ES-I3 (cell line): ENCODE results near the gene DLG1.

ENCODE experiments used
- H3K36me3 ChIP-seq: 2 replicates; pipeline ENCODE4 v1.6.1; 2013; ENCODE audit warnings: mild to moderate bottlenecking, low read length, control low read depth, moderate library complexity; ENCODE audit not compliant: insufficient read depth
- H3K4me1 ChIP-seq: 2 replicates; pipeline ENCODE4 v1.6.1; 2013; ENCODE audit warnings: mild to moderate bottlenecking, control low read depth, low read length; ENCODE audit not compliant: insufficient read depth
- H3K9ac ChIP-seq: 2 replicates; pipeline ENCODE4 v1.6.1; 2013; ENCODE audit warnings: low read depth, mild to moderate bottlenecking, low read length, moderate library complexity
- H3K9me3 ChIP-seq: 2 replicates; pipeline ENCODE4 v1.6.1; 2013; ENCODE audit warnings: mild to moderate bottlenecking, low read length, moderate library complexity; ENCODE audit not compliant: control insufficient read depth, insufficient read depth

Gene DLG1

DNA sequence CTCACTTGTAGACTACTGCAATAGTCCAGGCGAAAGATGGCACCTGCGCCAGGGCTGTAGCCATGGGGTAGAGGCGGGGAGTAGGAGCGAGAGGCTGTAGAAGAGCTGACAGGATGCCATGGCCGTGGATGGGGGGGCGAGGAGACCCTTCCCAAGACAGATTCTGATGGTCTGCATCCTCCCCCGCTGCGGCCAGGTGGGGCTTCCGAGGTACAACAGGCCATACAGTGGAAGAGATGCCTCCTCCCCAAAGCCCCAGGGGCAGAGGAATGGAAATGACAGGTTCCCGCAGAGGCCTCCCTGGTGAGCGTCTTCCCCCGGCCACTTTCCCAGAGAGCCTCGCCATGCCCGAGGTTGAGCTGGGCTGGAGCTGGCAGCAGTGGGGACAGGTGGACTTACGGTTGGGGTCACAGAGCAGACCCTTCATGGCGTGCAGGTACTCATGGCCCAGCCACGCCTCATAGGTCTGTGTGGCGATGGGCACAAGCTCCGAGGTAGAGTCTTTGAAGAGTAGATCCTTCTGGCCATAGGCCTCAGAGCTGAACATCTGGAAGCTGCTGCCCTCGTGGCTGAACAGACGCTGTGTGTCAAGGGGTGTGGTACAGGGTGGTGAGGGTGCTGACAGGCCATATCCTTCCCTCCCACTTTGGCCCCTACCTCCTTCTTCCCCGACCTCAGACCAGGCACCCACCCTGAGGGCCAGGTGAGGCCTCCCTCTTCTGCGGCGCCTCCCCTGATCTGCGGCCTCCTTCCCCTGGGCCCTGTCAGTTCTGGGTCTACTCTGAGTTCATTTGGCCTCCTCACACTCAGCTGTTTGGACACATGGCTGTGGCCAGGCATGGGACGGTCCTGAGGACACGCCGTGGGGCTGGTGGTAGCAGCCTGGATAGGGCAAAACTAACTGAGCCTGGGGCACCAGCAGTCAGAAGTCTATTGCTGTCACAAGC, 282.3 kb downstream of the DLG1 start:
- H3K36me3 ChIP-seq, result no peaks in the 10 kb centered on the region
- no peak overlapping the region for H3K9ac ChIP-seq
- peaks cover 3% of the 10 kb centered on the region; the same call in 1 of the 2 replicates for H3K4me1 ChIP-seq
- H3K9me3 ChIP-seq, result no peaks in the 10 kb centered on the region

DNA sequence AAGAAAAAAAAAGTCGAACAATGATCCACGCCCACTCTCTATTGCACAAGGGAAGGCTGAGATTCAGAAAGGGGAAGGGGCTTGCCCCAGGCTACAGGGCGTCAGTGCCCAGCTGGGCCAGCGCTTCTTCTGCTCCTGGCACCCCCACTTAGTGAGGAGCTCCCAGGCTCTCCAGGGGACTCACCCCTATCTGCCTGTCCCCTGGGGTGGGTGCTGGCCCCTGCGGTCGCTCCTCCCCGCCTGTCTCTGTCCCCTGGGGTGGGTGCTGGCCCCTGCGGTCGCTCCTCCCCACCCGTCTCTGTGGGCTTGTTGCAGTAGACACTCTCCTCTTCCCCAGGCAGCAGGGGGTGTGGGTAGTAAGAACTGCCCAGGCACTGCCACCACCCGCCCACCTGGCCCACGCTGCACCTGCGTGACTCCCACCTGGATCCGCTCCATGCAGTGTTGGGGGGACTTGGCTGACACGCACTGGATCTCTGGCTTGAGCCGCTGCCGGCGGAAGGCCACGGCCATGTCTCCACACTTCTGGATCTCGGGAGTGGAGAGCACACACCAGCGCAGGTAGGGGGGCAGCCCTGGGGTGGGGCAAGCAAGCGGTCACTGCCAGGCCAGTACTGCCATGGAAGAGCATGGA, 283.4 kb downstream of the DLG1 start:
- Histone ChIP-seq H3K9ac (no peak overlapping the region), H3K9me3 (no peaks in the 10 kb centered on the region), H3K4me1 (no peaks in the 10 kb centered on the region), H3K36me3 (no peaks in the 10 kb centered on the region)

DNA sequence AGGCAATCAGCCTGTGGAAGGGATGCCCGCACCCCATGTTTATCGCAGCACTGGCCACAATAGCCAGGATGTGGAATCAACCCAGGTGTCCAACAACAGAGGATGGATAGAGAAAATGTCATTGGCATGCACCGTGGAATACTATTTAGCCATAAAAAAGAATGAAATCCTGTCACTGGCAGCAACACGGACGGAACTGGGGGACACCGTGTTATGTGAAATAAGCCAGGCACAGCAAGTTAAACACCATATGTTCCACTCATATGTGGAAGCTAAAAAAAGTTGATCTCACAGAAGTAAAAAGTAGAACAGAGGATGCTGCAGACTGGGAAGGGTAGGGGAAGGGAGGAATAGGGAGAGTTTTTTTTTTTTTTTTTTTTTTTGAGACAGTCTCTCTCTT, 284.4 kb downstream of the DLG1 start:
- Histone ChIP-seq H3K9me3 (no peaks in the 10 kb centered on the region), H3K9ac (no peak overlapping the region), H3K4me1 (no peaks in the 10 kb centered on the region), H3K36me3 (no peaks in the 10 kb centered on the region)

DNA sequence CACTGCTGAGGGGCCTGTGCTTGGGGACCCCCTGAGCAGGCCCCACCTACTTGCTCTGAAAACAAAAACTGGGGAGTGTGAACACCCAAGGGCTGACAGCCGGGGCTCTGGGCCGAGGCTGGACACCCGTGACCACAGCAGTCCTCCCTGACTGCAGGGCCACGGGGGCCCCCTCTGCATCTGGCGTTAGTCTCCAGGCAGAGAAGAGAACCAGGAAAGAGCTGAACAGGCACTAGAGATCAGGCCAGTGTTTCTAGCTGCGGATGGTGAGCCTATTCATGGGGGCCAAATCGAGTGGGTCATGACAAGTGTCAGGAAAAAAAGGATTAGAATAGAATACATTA, 285.9 kb downstream of the DLG1 start:
- H3K4me1 ChIP-seq, result no peaks in the 10 kb centered on the region
- no peak overlapping the region for H3K9ac ChIP-seq
- no peaks in the 10 kb centered on the region for H3K9me3 ChIP-seq
- H3K36me3 ChIP-seq, result no peaks in the 10 kb centered on the region

DNA sequence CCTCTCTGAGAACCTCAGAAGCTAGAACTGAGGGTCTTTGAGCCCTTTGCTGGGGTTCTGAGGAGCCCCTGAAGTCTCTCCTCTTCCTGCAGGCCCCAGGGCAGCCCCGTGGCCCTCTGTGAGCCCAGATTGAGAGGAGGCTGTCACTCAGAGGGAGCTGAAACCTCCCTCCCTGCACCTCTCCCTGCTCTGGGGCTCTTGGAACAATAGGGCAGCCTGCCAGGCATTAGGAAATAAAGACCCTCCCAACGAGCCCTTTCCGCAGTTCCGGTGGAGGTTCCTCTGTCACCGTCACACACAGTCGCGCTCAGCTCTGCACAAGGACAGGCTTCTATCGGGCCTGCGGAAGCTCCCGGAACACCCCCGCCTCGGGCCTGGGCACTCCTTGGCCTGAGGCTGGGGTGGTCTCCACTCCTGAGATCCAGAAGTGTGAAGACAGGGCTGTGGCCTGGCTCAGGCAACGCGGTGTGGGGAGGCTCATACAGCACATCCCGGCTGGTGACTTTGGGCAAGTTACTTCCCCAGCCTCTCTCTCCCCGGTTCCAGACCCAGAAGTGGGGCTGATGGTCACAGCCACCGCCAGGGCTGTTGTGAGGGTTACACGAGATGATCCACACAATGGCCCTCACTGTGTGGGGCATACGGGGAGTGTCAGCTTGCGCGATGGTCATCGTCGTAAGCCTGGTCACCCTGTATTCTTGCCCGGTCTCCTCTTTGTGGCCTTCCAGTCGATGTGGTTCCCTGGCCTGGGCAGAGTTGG, 286.5 kb downstream of the DLG1 start:
- no peaks in the 10 kb centered on the region for H3K36me3 ChIP-seq
- no peak overlapping the region for H3K9ac ChIP-seq
- H3K4me1 ChIP-seq, result no peaks in the 10 kb centered on the region
- no peaks in the 10 kb centered on the region for H3K9me3 ChIP-seq

DNA sequence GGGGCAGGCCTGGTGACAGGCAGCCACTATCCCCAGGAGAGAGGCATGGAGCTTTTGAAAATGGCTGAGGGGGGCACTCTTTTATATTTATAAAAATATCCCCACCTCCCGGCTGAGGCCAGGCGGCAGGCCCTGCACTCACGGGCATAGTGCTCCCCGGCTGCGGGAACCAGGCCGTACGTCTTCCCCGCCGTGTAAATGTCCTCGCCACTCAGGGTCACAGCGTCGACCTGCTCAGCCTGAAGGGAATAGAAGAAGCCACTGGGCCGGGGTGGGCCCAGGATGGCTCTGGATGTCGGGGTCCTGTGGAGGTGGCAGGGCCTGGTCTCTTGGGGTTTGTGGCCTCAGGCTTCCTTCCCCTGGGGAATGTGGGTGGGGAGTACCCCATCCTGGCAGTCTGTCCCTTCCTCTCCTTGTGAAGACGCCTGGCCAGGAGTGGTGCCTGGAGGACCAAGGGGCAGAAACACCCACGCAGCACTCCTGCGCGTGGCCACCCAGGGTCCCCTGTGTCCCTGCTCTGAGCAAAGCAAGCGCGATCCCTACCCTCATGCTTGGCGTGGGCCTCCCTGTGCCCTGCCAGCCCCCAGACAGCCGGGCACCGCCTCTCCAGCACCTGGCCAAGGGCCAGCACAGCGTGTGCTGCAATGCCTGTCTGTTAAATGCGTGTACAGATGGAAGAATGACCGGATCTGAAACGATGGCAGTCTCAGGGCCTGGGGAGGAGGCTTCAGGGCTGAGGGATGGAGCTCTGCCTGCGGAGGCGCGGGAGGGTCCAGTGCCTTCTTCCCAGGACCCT, 287.7 kb downstream of the DLG1 start:
- Histone ChIP-seq H3K36me3 (no peaks in the 10 kb centered on the region), H3K9ac (no peak overlapping the region), H3K9me3 (no peaks in the 10 kb centered on the region), H3K4me1 (no peaks in the 10 kb centered on the region)

DNA sequence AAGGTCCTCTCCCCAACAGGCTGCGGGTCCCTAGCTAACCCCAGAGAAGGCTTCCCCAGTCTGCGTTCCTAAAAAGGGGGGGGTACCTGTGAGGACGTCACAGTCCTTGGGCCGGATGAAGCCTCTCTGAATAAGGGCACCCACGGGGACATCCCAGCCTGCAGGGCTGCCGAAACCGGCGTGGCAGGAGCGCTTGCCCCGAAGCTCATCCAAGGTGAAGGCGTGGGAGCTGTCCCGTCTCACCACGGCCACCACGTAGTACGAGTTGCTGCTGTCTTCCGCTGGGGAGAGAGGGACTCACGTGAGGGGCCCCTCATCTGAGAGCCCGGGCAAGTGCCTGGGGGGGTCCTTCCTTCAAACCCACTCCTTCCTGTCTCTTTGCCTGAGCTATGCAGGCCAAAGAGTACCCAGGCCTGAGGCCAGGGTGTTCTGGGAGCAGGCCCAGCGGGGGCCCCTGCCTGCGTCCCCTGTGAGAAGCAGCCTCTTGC, 288.8 kb downstream of the DLG1 start:
- H3K9ac ChIP-seq, result no peak overlapping the region
- no peaks in the 10 kb centered on the region for H3K4me1 ChIP-seq
- no peaks in the 10 kb centered on the region for H3K9me3 ChIP-seq
- H3K36me3 ChIP-seq, result no peaks in the 10 kb centered on the region

DNA sequence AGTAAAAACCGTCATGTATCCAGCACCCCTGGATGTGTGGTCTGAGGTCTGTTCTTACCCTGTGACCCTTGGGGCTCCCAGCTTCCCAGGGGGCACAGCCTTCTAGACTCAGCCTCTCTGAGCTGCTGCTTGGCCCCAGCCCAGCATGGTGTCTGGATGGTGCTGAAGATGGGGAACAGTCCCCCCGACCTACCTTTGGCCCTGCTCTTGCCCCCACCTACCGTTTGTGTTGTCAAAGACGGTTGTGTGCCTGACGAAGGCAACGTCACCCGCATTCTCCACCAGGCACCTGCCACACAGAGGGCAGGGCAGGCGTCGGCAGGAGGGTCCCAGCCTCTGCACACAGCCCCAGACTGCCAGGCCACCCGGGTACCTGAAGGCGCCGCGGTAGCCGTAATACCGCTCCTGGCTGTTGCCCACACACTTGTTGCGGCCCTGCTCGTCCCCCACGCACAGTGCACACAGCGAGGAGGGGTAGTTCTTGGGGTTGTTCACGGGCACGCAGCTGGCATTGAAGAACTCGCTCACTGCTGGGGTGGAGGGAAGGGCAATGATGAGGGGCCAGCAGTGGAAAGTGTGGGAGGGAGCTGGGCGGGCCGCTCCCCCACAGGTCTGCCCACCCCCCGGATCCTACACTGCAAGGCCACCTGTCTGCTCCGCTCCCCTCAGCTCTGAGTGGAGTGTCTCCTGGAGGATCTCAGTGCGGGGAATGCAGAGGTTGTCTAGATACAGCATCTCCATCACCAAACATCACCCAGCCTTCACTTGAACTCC, 289.8 kb downstream of the DLG1 start:
- no peaks in the 10 kb centered on the region for H3K9me3 ChIP-seq
- H3K9ac ChIP-seq, result no peak overlapping the region
- no peaks in the 10 kb centered on the region for H3K4me1 ChIP-seq
- H3K36me3 ChIP-seq, result no peaks in the 10 kb centered on the region

DNA sequence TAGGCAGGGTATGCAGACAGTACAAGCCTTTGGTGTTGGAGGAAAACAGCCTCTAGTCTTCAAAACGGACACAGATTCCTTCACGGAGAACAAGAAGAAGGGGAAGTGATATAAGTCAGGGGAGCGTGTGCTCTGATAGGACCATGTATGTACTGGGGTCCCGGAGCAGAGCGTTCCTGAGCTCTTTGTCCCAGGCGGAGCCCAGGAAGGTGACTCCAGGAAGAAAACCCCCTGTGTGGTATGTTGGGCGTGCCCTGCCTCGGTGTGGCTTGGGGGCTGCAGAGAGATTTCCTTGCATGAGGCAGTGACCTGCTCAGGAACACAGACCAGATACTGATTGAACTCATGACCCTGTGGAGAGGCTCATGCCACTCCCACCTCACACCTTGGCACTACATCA, 290.5 kb downstream of the DLG1 start:
- Histone ChIP-seq H3K4me1 (no peaks in the 10 kb centered on the region), H3K36me3 (no peaks in the 10 kb centered on the region), H3K9ac (no peak overlapping the region), H3K9me3 (no peaks in the 10 kb centered on the region)

DNA sequence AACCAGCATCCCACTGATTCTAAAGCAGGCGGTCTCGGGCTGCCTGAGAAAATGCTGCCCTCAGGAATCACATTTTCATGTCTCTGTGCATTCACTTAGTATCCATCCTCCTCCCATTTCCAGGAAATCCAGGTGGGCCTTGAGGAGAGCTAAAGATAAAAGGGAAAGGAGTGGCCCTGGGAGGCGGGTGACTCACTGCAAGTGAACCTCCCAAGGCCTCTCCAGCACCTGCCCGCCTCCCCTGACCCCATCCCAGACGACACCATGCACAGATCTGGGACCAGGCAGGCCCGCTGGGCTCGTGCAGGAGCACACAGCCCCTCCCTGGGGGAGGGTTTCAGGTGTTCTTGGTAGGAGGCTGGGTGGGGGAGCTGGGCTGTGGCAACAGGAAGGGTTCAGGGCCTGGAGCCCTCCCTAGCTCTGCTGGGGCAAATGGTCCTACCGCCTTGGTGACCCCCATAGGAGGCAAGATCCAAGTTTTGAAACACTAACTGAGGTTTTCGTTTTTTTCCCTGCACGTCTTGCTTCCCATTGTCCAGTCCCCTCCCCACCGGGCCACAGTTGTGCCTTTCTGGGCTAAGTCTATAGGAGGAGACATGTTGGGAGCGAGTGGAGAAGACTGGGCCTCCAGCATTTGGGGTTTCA, 291.0 kb downstream of the DLG1 start:
- H3K9me3 ChIP-seq, result no peaks in the 10 kb centered on the region
- H3K9ac ChIP-seq, result no peak overlapping the region
- H3K36me3 ChIP-seq, result no peaks in the 10 kb centered on the region
- H3K4me1 ChIP-seq, result no peaks in the 10 kb centered on the region

DNA sequence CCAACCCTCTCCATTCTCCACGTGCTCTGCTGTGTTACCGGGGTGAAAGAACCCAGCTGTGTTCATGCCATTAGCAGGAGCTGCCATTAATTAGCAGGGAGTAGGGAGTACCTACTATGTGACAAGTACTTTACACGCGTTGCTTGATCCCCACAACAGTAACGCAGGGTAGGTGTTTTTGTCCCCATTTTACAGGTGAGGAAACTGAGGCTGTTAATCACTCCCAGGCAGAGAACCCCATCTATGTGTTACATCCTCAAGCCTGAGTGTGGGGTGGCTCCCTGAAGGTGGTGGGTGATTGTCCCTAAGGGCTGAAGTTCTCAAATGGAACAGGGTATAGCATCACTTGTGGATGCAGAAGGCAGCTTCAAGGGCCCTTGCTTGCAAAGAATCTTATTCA, 291.6 kb downstream of the DLG1 start:
- H3K9ac ChIP-seq, result no peak overlapping the region
- H3K36me3 ChIP-seq, result no peaks in the 10 kb centered on the region
- H3K4me1 ChIP-seq, result no peaks in the 10 kb centered on the region
- H3K9me3 ChIP-seq, result no peaks in the 10 kb centered on the region

DNA sequence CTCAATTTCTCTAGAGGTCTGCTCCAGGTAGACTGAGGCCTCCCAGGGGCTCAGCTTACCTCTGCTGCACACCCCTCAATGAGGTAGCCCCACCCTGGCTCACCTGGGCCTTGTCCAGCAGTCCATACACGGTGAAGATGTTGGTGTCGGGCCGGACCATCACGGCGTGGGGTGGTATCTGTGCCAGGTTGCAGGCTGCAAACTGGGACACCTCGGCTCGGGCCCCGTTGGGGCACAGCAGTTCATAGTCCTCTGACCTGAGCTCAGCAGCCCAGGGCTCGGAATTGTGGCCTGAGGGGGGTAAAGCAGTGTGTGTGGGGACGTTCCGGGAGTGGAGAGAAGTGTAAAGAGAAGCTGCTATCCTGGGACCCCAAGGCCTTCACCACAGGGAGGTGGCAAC, 292.0 kb downstream of the DLG1 start:
- Histone ChIP-seq H3K36me3 (no peaks in the 10 kb centered on the region), H3K9me3 (no peaks in the 10 kb centered on the region), H3K9ac (no peak overlapping the region), H3K4me1 (no peaks in the 10 kb centered on the region)
